ENCODE results near the gene MYOCD. TPM values are rescaled to one million over a fixed set of nuclear protein-coding genes. Genes with fewer than 3 reads are reported as not detected.

MYOCD gene
- total RNA-seq, 6 experiments from 2014 or later, result 0.07 to 2.4 (median 0.11) TPM

DNA sequence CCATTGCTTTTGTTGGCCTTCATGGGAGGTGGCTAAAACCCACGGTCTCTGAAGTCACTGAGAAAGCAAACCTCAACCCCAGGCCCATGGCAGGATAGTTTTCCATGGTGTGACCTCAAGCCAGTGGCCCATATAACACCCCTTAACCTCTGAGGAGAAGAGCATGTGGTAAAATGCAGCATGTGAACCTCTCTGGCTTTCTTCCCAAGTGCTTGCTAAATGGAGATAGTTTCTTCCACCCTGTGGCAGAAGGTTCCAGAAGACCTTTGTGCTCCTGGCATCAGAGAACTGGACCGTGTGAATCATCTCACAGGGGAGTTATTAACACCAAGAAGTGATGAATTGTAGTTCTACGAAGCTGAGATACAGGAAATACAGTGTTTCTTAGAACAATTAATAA is 47.3 kb downstream of the MYOCD start:
- TF ChIP-seq CTCF (IDR thresholded peaks at IDR 0.05), result no peak
- no peak for TF ChIP-seq POLR2A (IDR thresholded peaks at IDR 0.05)
- 48% methylated on average over 3 of the region's 3 CpGs for WGBS (ENCODE audit: insufficient coverage, low coverage, low lambda C conversion rate, missing lambda C conversion rate)
- no peaks in the 10 kb centered on the region for H3K4me1 ChIP-seq

DNA sequence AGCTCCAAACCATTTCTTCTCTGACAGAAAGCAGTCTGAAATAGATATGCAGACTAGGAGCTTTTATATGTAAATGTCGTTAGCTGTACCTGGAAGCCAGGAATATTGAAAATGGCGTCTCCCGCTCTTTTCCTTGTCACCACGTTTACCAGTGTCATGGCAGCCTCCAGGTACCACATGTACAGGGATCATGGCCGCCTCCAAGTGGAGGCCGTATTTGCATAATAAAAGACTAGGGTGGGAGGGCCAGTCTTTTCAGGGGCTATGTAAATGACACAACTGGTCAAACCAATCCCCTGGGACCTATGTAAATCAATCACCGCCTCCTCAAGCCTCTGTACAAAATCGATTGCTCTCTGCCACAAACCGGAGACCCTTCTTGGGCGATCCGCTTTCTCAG is 54.3 kb downstream of the MYOCD start:
- no peak overlapping the region for H3K4me3 ChIP-seq
- TF ChIP-seq CTCF (IDR thresholded peaks at IDR 0.05), result no peak
- TF ChIP-seq POLR2A (IDR thresholded peaks at IDR 0.05), result no peak

More for the DNA sequence above, 47.3 kb downstream of the MYOCD start:
- intact Hi-C loops (cut with DNase I), result no loop called here
- Histone ChIP-seq H3K9me3 (no peaks in the 10 kb centered on the region), H3K27me3 (no peaks in the 10 kb centered on the region), H3K36me3 (no peaks in the 10 kb centered on the region), H3K27ac (no peak overlapping the region), H3K4me3 (no peak overlapping the region)
- no peak for DNase-seq
- no peak for ATAC-seq

GRCh38 chr17:12721581-12721980 is 55.9 kb downstream of the MYOCD start:
- intact Hi-C loops (cut with DNase I), result no loop called here
- Histone ChIP-seq H3K36me3 (no peaks in the 10 kb centered on the region), H3K9me3 (no peaks in the 10 kb centered on the region), H3K27ac (no peak overlapping the region), H3K27me3 (no peaks in the 10 kb centered on the region), H3K4me3 (no peak overlapping the region), H3K4me1 (no peaks in the 10 kb centered on the region)
- 57% methylated on average over 1 of the region's 1 CpG for WGBS (ENCODE audit: insufficient coverage, low coverage, low lambda C conversion rate, missing lambda C conversion rate)
- no peak for ATAC-seq
- DNase-seq, result no peak
- no peak for TF ChIP-seq POLR2A (IDR thresholded peaks at IDR 0.05)
- TF ChIP-seq CTCF (IDR thresholded peaks at IDR 0.05), result no peak

More for the DNA sequence above, 54.3 kb downstream of the MYOCD start:
- Histone ChIP-seq H3K4me1 (no peaks in the 10 kb centered on the region), H3K36me3 (no peaks in the 10 kb centered on the region), H3K27me3 (no peaks in the 10 kb centered on the region), H3K27ac (no peak overlapping the region), H3K9me3 (no peaks in the 10 kb centered on the region)
- no peak for DNase-seq
- 87% methylated on average over 9 of the region's 11 CpGs for WGBS (ENCODE audit: insufficient coverage, low coverage, low lambda C conversion rate, missing lambda C conversion rate)
- intact Hi-C loops (cut with DNase I), result no loop called here
- ATAC-seq, result no peak

GRCh38 chr17:12722282-12722681 is 56.6 kb downstream of the MYOCD start:
- no peak for TF ChIP-seq POLR2A (IDR thresholded peaks at IDR 0.05)
- no peak for TF ChIP-seq CTCF (IDR thresholded peaks at IDR 0.05)
- Histone ChIP-seq H3K4me1 (no peaks in the 10 kb centered on the region), H3K27me3 (no peaks in the 10 kb centered on the region), H3K36me3 (no peaks in the 10 kb centered on the region), H3K27ac (no peak overlapping the region), H3K9me3 (no peaks in the 10 kb centered on the region), H3K4me3 (no peak overlapping the region)
- intact Hi-C loops (cut with DNase I), result no loop called here
- WGBS (ENCODE audit: insufficient coverage, low coverage, low lambda C conversion rate, missing lambda C conversion rate), result 68% methylated on average over 5 of the region's 5 CpGs
- DNase-seq, result no peak
- ATAC-seq, result no peak

- ATAC-seq, result no peak
- WGBS (ENCODE audit: insufficient coverage, low coverage, low lambda C conversion rate, missing lambda C conversion rate), result 76% methylated on average over 2 of the region's 2 CpGs
Observed at GRCh38 chr17:12726131-12726530, 60.4 kb downstream of the MYOCD start.

More at GRCh38 chr17:12726131-12726530, 60.4 kb downstream of the MYOCD start:
- DNase-seq, result no peak
- Histone ChIP-seq H3K4me3 (no peak overlapping the region), H3K27ac (no peak overlapping the region), H3K9me3 (no peaks in the 10 kb centered on the region), H3K27me3 (no peaks in the 10 kb centered on the region), H3K36me3 (no peaks in the 10 kb centered on the region), H3K4me1 (no peaks in the 10 kb centered on the region)
- intact Hi-C loops (cut with DNase I), result no loop called here
- no peak for TF ChIP-seq POLR2A (IDR thresholded peaks at IDR 0.05)
- TF ChIP-seq CTCF (IDR thresholded peaks at IDR 0.05), result no peak

All from right lobe of liver (tissue), 6 donors.